Measurements from ENCODE around the gene MRM3.
"Not testable (repeated sequence)": the region's sequence is repeated elsewhere in the genome, so short reads cannot be mapped to it uniquely, and the experiment has no call there.

GRCh38 chr17:785901-786300 lies 3.7 kb downstream of the MRM3 start:
- not testable (repeated sequence) for TF ChIP-seq ZNF274 (IDR thresholded peaks at IDR 0.05; ENCODE audit: low read length); ZNF274 (tag by site-specific recombination; IDR thresholded peaks at IDR 0.05; ENCODE audit: borderline replicate concordance); CTCF (tag by site-specific recombination; IDR thresholded peaks at IDR 0.05); ZNF16 (tag by site-specific recombination; IDR thresholded peaks at IDR 0.05; ENCODE audit: low read depth); HOXA7 (CRISPR knock-in tag; IDR thresholded peaks at IDR 0.05; ENCODE audit: borderline replicate concordance); ZNF221 (tag by site-specific recombination; IDR thresholded peaks at IDR 0.05; ENCODE audit: borderline replicate concordance); YY1 (tag by site-specific recombination; IDR thresholded peaks at IDR 0.05); ELK4 (IDR thresholded peaks at IDR 0.05; ENCODE audit: borderline replicate concordance, low read depth, low read length); ZBTB10 (tag by site-specific recombination; IDR thresholded peaks at IDR 0.05); ZNF140 (tag by site-specific recombination; IDR thresholded peaks at IDR 0.05); ZNF704 (tag by site-specific recombination; IDR thresholded peaks at IDR 0.05); ZNF366 (tag by site-specific recombination; conservative IDR thresholded peaks at IDR 0.05); ZNF555 (tag by site-specific recombination; conservative IDR thresholded peaks at IDR 0.05)

All from HEK293 (cell line).